Stimulated activated CD8-positive, alpha-beta memory T cell treated with anti-CD3 and anti-CD28 coated beads, Interleukin-2, amount 100 ng/mL, for 48 hours (primary cell): Measurements from ENCODE around the gene CYP2R1.
A peak's percentile ranks its signal among the peaks of the same experiment; 100 is the strongest.

Experiments used
- DNase-seq, 2 donors: peaks; one replicate each; pipeline ENCODE4 v3.0.0-alpha.2; 2020; ENCODE audit warnings: low read depth in 2 of 2

The CYP2R1 gene

GRCh38 chr11:14892036-14892556 is at the start of gene CYP2R1:
TSS of gene CYP2R1 (minus strand) at chr11:14892231. CDS start at chr11:14892205, 26 bp downstream.
- peak; percentile 81 to 85 for DNase-seq

GRCh38 chr11:14938936-14939335 is 46.9 kb upstream of the CYP2R1 start:
- no peak for DNase-seq

GRCh38 chr11:14934641-14935351 is 42.8 kb upstream of the CYP2R1 start:
- DNase-seq: no peak

- no peak for DNase-seq
Measured at GRCh38 chr11:14932447-14932846, 40.4 kb upstream of the CYP2R1 start.

DNA sequence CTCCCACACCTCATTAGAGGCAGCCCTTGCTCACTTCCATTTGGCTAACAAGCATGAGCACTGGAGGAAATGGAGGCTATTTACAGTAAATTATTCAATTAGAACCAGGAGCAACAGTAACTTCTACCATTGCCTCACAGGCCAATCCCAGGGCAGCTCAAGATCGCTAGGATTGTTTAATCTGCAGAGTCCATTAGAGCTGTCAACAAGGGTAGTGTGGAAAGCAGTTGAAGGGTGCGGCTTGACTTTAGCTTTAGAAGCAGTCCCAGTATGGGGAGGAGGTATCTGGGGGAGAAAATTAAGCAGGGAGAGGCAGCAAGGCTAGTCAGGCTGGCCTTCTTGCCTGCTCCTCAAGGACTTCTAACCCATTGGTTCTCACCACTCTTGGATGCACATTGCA is 38.3 kb upstream of the CYP2R1 start:
- no peak for DNase-seq

- DNase-seq: no peak
Measured at GRCh38 chr11:14927146-14927545, 35.1 kb upstream of the CYP2R1 start.

- DNase-seq: no peak
Measured at GRCh38 chr11:14924318-14924717, 32.3 kb upstream of the CYP2R1 start.

- DNase-seq: no peak
Measured at GRCh38 chr11:14916403-14916802, 24.4 kb upstream of the CYP2R1 start.

- DNase-seq: no peak
Measured at GRCh38 chr11:14914536-14914935, 22.5 kb upstream of the CYP2R1 start.

- no peak for DNase-seq
Measured at GRCh38 chr11:14908214-14908880, 16.3 kb upstream of the CYP2R1 start.

GRCh38 chr11:14907411-14908213 is 15.6 kb upstream of the CYP2R1 start:
- DNase-seq: peak; percentile 78 to 80

DNA sequence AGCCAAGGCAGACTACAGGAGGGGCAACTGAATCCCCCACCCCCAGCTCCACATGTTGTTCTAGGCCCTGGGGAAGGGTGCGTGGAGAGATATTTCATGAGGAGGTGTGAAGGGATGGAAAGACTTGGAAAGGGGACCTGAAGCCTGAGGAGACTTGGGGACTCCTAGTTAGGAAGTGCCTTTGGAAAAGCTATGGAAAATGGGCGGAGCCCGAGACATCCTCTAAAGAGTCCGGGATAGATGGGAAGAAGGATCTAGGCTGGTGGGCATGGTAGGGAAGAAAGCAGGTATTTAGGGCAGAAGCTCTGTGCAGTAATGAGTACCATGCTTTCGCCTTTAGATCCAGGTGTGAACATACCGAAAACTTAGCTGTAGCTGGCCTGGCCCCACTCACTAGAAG is 15.0 kb upstream of the CYP2R1 start:
- DNase-seq: no peak

DNA sequence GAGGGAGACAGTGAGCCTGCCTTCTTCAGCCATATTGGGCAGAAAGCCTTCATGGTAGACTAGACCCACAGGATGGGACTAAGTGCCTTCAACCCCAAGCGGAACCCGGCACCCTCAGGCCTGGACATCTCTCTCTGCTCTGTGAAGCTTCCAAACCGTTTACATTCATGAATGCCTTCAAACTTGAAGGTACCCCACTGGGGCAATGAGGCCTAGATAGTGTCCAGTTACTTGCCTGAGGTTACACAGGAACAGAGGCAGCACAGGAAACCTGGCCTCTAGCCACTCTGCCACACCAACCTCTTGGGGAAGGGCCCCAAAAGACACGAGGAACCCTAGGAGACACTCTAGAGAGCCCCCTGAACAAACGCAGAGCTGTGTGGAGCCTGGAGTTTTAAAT is 14.5 kb upstream of the CYP2R1 start:
- no peak for DNase-seq

DNA sequence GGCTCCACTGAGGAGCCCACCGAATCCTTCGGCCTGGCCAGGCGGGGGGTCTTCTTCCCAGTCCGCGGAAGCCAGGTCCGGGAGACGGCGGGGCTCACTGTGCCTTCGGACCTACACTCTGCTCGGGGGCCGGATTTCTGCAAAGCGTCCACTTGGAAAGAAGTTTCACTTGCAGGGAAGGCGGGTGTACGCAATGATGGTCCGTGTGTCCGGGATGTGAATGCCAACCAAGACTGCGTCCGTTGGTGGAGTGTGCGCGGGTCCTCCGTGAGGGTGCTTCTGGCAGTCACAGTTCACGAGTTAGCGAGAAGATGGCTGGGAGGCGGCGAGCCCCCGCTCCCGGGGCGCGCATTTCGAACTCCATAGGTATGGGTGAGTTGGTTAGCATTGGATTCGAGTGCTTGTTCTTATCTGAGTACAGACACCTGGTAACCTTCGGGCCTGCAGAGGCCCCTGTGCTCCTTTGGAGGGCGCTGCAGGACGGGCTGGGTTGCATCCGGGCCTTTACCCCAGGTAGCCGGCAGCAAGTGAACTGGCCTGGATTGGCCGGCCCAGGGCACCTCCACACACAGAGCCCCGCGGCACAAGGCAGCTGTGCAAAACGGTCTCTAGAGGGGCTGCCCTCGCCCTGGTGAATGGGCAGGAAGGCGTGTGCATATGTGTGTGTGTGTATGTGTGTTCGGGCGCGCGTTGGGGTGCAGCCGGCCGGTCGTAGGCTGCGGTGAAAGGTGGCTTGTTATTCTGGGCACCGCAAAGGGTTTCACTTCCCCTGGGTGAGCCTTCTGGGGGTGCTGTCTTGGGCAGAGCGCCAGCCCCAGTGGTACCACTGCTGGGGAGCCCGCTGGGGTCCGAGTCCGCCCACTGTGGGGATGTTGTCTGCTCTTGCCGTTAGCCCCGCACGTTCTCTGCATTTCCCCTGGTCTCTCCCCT is 13.3 kb upstream of the CYP2R1 start:
- peak; percentile 42 to 56 for DNase-seq

DNA sequence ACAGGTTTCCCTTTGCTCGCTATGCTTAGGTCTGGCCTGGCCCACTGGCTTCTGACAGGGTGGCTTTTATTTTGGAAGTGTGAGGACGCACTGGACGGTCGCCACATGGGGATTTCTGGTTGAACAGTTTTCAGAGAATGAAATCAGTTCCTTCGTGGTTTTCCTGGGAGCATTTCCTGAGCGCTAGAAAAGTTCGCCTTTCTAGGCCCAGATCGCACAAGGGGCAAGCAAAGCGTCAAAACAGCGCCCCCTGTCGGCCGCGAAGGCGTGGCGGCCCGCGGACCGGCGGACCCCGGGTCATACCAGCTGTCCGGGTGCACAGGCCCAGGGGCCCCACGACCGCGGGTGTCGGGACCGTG is 12.7 kb upstream of the CYP2R1 start:
- peak; percentile 81 to 85 for DNase-seq

- no peak for DNase-seq
Measured at GRCh38 chr11:14902650-14903350, 10.8 kb upstream of the CYP2R1 start.

- no peak for DNase-seq
Measured at GRCh38 chr11:14898906-14899305, 6.9 kb upstream of the CYP2R1 start.

DNA sequence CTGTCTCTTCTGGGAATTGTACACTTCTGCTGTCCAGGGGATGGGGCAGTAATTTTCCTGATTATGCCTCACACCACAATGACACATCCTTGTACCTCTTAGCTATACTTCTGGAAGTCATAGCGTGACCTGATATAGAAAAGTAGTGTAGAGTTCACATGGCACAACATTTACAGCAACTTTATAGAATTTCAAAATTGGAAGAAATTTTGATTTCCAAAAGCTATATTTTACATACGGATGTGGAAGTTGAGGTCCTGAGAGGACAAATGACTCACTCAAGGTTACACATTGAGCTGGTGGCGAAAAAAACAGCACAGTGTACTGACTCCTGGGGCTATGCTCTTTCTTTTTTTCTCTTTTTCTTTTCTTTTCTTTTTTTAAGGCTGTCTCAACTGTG is 6.3 kb upstream of the CYP2R1 start:
- no peak for DNase-seq

GRCh38 chr11:14894657-14895598 is 2.9 kb upstream of the CYP2R1 start:
- DNase-seq: peak in 1 of 2 donors; percentile 13

- no peak for DNase-seq
Measured at GRCh38 chr11:14892577-14892976, 546 bp upstream of the CYP2R1 start.
